Measurements from ENCODE around the gene SELENON. TPM values are rescaled to one million over a fixed set of nuclear protein-coding genes. Genes with fewer than 3 reads are reported as not detected.

The SELENON gene
- total RNA-seq, 1 donor from 2014 or later, result 45.2 TPM

DNA sequence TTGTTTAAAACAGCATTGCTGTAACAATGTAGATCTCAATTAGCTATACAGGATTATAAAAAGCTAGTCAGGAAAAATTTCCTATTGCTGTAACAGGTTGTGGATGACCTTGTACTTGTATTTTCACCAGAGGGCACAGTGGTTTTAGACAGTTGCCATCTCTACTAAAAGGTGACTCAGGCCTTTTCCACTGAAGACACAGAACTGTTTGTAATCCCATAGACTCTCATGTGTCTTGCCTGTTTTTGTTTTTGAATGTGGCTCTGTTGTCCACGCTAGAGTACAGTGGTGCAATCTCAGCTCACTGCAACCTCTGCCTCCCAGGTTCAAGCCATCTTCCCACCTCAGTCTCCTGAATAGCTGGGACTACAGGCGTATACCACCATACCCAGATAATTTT lies 25.6 kb downstream of the SELENON start:
- no peak overlapping the region for H3K4me3 ChIP-seq
- intact Hi-C loops (cut with micrococcal nuclease), result no loop called here
- H3K4me1 ChIP-seq, result peaks cover 66% of the 10 kb centered on the region
- TF ChIP-seq, protein P1, sequence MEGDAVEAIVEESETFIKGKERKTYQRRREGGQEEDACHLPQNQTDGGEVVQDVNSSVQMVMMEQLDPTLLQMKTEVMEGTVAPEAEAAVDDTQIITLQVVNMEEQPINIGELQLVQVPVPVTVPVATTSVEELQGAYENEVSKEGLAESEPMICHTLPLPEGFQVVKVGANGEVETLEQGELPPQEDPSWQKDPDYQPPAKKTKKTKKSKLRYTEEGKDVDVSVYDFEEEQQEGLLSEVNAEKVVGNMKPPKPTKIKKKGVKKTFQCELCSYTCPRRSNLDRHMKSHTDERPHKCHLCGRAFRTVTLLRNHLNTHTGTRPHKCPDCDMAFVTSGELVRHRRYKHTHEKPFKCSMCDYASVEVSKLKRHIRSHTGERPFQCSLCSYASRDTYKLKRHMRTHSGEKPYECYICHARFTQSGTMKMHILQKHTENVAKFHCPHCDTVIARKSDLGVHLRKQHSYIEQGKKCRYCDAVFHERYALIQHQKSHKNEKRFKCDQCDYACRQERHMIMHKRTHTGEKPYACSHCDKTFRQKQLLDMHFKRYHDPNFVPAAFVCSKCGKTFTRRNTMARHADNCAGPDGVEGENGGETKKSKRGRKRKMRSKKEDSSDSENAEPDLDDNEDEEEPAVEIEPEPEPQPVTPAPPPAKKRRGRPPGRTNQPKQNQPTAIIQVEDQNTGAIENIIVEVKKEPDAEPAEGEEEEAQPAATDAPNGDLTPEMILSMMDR (IDR thresholded peaks at IDR 0.05; ENCODE audit: borderline replicate concordance), result no peak
- no peaks in the 10 kb centered on the region for H3K9me3 ChIP-seq (replicated peaks)
- H3K36me3 ChIP-seq, result peaks cover 58% of the 10 kb centered on the region
- no peak for DNase-seq
- no peaks in the 10 kb centered on the region for H3K27me3 ChIP-seq (ENCODE audit: low read depth)
- H3K27ac ChIP-seq (replicated peaks), result peak overlapping the region; percentile 44

DNA sequence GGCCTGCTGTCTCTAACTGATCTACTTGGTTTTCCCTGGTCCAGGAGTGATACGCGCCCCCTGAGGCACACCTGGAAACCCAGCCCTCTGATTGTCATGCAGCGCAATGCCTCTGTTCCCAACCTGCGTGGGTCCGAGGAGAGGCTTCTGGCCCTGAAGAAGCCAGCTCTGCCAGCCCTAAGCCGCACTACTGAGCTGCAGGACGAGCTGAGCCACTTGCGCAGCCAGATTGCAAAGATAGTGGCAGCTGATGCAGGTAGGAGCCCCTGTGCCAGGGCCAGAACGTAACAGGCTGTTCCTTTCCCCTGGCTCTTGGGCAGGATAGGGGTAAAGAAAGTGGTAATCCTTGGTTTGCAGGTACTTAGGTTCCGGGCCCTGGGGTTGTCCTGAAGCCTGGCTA lies 26.6 kb downstream of the SELENON start:
- TF ChIP-seq, protein P1 (IDR thresholded peaks at IDR 0.05; ENCODE audit: borderline replicate concordance), result no peak

DNA sequence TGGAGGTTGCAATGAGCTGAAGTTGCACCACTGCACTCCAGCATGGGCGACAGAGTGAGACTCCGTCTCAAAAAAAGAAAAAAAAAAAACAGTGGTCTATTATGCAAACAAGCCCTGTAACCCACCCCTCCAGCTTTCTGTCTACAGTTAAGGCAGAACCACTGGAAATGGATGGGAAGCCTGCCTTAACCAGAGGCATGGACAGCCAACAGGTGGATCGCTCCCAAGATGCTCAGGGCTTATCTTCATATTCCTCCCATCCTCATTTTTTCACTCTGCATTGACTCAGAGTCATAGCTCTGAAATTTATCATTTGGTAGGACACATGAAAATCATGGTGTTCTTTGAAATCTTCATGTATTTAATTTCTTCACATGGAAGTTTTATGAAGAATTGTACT lies 28.5 kb downstream of the SELENON start:
- no peak for DNase-seq
- intact Hi-C loops (cut with micrococcal nuclease), result no loop called here
- TF ChIP-seq, protein P1 (IDR thresholded peaks at IDR 0.05; ENCODE audit: borderline replicate concordance), result no peak
- peaks cover 43% of the 10 kb centered on the region for H3K4me1 ChIP-seq
- no peak overlapping the region for H3K27ac ChIP-seq (replicated peaks)
- H3K4me3 ChIP-seq, result no peak overlapping the region
- H3K27me3 ChIP-seq (ENCODE audit: low read depth), result no peaks in the 10 kb centered on the region
- no peaks in the 10 kb centered on the region for H3K9me3 ChIP-seq (replicated peaks)
- H3K36me3 ChIP-seq, result peaks cover 87% of the 10 kb centered on the region

More for the DNA sequence above, 26.6 kb downstream of the SELENON start:
- peaks cover 60% of the 10 kb centered on the region for H3K4me1 ChIP-seq
- intact Hi-C loops (cut with micrococcal nuclease), result no loop called here
- DNase-seq, result no peak
- H3K4me3 ChIP-seq, result no peak overlapping the region
- no peak overlapping the region for H3K27ac ChIP-seq (replicated peaks)
- H3K9me3 ChIP-seq (replicated peaks), result no peaks in the 10 kb centered on the region
- H3K36me3 ChIP-seq, result peaks cover 67% of the 10 kb centered on the region
- no peaks in the 10 kb centered on the region for H3K27me3 ChIP-seq (ENCODE audit: low read depth)

DNA sequence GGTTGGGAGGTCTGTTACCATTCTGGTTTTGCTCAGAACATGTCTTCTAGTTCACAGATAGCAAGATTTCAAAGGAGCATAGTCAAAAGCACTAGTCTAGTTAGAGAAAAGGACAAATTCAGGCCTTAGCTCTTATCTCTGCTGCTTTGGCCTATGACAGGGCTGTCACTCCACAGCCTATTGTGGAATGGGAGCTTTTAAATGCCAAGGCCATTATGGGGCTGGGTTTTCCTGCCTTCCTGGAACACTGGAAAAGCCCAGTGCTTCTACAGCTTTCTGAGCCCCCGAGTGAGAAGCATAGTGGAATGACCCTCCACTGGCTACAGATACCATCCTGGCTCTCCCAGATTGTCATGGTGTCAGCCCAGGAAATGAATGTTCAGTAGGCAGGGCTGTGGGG lies 29.1 kb downstream of the SELENON start:
- H3K36me3 ChIP-seq, result peaks cover 88% of the 10 kb centered on the region
- H3K4me1 ChIP-seq, result peaks cover 37% of the 10 kb centered on the region
- H3K9me3 ChIP-seq (replicated peaks), result no peaks in the 10 kb centered on the region
- no peaks in the 10 kb centered on the region for H3K27me3 ChIP-seq (ENCODE audit: low read depth)
- H3K4me3 ChIP-seq, result no peak overlapping the region
- TF ChIP-seq, protein P1 (IDR thresholded peaks at IDR 0.05; ENCODE audit: borderline replicate concordance), result no peak
- DNase-seq, result no peak
- intact Hi-C loops (cut with micrococcal nuclease), result no loop called here
- H3K27ac ChIP-seq (replicated peaks), result no peak overlapping the region

DNA sequence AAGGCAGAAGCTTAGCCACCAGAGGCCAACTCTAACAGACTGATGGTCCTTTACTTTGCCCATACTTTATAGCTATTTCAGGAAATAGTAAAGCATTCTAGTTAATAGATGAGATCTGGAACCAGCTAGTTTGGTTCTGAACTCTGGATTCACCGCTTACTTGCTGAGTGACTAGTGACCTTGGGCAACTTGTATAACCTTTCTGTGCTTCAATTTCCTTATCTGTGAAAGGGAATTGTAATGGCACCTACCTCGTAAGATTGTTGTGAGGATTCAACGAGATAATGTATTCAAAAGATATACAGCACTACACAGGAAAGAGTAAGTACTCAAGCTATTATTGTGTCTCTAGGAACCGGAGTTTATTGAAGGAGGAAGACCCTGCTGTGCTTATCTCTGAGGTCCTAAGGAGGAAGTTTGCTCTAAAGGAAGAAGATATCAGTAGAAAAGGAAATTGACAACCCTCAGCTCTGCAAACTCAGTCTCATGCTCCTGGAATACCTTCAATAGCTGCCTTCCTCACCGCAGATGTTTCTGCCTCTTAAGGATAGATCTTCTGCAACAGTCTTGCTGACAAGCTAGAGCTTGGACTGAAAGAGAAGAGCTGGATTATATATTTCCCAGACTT lies 31.7 kb downstream of the SELENON start:
- Histone ChIP-seq H3K9me3 (replicated peaks) (no peaks in the 10 kb centered on the region), H3K4me3 (no peak overlapping the region), H3K27me3 (ENCODE audit: low read depth) (no peaks in the 10 kb centered on the region), H3K4me1 (peaks cover 25% of the 10 kb centered on the region), H3K36me3 (peaks cover 76% of the 10 kb centered on the region), H3K27ac (replicated peaks) (no peak overlapping the region)
- intact Hi-C loops (cut with micrococcal nuclease), result no loop called here
- DNase-seq, result no peak
- TF ChIP-seq, protein P1 (IDR thresholded peaks at IDR 0.05; ENCODE audit: borderline replicate concordance), result no peak

All from left ventricle myocardium inferior (tissue), 1 donor.